NCI-H2171 (cell line): ENCODE data around the gene ADPGK.

Experiments used
- DNase-seq: peaks from one replicate; lab custom pipeline; 2025; lab: John Stamatoyannopoulos, UW

The ADPGK gene

DNA sequence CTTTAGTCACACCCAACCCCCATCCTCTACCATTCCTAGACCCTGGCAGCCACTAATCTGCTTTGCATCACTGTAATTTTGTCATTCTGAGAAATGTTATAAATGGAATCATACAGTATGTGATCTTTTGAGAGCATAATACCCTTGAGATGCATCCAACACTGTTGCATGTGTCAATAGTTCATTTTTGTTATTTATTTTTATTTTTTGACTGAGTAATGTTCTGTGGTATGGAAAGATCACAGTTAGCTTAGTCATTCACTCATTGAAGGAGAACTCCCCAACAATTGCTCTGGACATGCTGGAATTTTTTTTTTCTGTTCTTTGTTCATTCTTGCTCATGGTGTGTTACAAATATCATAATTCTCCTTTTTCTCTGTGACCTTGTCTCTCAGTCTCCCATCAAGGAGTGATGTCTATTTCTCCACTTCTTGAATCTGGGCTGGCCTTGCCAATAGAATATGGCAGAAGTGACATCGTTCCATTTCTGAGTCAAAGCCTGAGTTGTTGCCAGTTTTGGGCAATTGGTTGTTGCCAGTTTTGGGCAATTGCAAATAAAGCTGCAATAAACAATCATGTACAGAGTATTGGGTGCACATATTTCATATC is 6.8 kb upstream of the ADPGK start:
- DNase-seq: no peak

DNA sequence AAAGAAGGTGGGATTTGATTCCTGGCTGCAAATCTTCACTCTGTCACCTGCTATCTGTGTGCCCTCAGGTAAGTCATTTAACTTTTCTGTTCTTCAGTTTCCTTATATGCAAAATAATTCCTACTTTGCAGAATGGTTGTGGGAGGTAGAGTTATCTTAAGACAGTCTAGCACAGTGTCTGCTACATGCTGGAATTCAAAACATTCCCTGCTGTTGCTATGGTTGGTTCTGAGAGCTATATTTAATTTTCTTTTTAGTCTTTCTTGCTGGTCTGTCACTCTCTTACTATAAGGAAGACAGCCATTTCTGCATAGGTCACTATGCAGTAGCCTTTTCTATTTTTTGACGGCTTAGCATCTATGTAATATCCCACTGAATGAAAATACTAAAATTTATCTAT is 4.0 kb upstream of the ADPGK start:
- DNase-seq: no peak

DNA sequence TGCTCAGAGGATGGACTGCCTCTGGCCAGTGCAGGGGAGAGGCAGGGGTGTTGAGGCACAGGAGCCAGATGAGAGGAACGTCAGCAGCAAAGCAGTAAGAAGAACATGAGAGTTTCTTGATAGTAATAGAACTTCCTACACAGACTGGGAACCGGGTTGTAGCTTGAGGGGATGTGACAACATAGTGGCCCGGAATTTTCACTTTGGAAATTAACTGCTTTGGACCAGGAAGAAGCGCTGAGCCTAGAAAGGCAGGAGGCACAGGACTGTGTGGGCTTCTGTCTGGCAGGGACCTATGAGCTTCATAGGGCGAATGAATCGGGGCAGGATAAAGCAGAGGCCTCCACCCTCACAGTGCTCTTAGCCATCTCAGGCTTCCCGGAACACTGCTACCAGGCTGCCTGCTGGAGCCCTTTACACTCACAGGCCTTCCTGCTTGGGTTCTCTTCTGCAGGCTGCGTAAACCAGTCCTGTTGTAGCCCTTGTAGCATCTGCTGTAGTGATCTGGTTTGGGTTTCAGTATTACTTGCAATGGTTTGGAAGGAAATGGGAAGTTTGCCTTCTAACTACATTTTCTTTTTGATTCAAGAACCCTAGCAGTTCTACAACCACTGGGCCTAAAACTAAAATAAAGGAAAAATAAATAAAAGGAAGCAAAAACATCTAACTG is 3.3 kb upstream of the ADPGK start:
- DNase-seq: no peak

DNA sequence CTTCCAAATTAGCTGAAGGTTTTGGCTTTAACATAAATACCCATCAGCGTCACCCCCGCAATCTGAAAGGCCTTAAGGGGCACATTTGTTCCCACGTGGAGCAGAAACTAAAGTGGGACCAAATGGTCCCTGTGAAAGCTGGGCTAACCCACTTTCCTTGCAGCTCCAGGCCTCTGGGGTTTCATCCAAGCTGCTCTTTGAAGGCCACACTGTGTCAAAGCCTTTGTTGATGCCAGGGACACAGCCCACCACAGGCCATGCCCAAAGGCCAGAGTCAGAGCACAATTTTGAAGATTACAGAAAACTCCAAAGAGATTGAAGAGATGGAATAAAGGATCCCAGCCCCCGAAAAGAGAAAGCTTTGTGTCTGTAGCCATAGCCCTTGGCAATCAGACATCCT is 2.7 kb upstream of the ADPGK start:
- no peak for DNase-seq

DNA sequence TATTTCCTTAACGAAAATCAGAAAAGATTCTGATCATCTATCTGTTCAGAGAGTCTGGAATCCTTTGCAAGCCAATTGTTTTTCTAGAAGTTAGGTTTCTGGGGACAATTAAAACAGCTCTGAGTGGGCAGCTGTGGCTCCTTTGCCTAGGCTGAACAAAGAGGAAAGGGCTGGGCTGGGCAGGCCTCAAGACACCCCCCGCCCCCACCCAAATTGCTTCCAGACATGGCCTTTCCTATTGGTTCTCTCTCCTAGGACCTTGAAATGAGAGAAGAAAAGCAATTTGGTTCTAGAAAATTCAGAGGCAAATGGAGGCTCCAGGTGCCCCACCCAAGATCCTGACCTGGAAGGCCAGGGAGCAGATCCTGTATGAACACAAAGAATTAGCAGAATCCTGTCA is 2.3 kb upstream of the ADPGK start:
- no peak for DNase-seq

DNA sequence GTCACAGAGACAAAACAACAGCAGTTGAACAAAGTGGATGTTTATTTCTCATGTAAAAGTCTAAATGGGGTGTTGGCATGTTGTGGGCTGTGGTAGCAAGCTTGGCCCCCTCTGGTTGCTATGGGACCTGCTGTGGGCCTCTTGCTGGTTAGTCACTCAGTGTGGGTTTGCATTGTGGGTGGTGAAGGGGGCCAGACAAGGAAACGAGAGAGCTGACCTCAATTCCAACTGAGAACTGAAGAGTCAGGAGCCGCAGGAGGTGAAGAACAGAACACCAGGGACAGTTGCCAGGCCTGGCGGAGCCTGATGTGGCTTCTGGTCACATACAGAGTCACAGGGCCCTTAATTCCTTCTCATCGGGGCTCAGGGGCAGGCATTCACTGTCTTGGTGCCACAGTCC is 1.9 kb upstream of the ADPGK start:
- DNase-seq: no peak

DNA sequence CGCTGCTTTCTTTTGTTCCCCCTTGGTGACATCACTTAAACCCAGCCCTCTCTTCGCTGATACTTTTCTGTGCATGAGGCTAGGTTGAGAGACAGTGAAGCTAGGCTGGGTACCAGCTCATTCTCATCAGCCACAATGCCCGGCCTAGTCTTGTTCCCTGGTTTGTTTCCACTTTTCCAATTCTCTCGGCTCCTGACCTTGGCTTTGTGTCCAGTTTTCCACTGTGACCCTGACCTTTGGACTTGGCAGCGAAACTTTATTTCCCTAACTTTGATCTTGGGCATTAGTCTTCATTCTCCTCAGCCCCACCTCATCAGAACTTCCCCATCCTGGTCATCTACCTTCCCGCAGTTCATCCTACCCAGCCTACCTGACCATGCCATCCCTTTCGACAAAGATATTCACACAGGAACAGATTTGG is 908 bp upstream of the ADPGK start:
- DNase-seq: no peak

DNA sequence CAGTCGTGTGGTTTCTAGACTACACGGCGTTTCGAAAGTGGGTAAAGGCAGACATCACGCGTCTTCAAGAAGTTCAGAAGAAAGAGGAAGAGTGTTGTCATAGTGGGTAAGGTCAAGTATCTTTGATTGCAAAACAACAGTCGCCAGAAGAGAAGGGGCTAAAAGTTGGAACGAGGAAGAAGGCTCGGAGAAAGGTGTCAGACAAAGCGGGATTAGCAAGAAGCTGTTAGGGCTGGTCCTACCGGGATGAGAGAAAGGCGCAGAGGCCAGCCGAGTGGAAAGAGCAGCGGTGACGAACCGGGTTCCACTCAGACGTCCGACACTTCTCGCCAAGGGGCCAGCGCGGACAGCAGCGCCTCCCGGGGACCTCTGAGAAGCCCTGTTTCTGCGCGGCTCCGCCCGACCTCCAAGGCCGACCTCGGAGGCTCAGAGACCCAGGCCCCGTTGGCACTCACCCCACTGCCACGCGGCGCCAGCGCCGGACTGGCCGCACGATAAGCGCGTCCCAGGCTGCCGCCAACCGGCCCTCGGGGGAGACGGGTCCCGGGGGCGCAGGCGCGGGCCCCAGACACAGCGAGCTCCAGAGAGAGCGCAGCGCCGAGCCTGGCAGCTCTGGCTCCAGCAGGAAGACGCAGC is 436 bp downstream of the ADPGK start:
- DNase-seq: no peak

DNA sequence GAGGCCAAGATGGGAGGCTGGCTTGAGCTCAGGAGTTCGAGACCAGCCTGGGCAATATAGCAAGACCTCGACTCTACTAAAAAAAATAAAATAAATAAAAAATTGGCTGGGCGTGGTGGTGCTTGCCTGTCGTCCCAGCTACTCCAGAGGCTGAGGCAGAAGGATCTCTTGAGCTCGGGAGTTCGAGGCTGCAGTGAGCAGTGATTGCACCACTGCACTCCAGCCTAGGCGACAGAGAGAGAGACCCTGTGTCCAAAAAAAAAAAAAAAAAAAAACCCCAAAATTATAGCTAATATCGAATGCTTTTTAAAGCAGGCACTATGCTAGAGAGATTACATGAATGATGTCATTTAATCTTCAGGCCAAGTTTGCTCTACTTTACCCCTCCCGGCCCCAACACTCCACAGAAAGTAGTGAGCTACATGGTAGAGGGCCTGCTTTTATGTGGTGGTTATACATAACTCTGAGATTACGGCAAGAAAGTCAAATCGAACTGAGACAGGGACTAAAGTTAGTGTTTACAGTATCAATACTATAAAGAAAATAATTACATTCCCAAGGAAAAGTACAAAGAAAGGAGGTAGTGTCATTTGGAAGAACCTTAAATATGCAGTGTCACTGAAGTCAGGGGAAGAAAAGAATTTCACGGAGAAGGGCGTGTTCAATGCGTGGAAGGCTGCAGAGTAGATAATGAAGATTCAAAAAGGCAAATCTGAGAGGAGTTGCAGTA is 1.1 kb downstream of the ADPGK start:
- no peak for DNase-seq

DNA sequence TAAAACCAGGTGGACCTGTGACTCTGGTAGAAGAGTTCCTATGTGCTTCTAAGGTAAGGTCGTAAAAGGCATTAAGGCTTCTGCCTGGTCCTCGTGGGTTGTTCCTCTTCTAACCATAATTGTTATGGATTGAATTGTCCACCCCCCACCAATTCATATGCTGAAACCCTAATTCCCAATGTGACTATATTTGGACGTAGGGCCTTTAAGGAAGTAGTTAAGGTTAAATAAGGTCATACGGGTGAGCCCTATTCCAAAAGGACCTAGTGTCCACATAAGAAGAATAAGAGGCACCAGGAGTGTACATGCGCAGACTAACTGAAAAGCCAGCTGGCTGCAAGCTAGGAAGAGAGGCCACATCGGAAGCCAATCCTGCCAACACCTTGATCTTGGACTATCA is 1.9 kb downstream of the ADPGK start:
- no peak for DNase-seq

DNA sequence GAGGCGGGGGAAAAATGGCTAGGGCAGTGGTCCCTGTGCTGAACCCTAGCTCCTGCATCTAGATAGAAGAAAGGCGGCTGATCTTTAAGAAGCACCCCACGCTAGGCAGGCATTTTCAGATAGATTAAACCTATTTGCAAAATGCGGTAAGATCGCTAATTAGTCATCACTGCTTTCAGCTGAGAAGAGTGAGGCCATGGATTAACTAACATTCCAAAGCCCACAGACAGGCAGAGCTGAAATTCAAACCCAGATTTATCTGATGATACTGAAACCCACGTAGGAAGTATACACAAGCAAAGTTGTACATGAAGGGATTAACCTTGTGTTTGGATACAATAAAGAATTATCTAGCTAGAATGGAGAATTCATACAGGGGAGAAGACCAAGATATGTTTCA is 4.8 kb downstream of the ADPGK start:
- no peak for DNase-seq

DNA sequence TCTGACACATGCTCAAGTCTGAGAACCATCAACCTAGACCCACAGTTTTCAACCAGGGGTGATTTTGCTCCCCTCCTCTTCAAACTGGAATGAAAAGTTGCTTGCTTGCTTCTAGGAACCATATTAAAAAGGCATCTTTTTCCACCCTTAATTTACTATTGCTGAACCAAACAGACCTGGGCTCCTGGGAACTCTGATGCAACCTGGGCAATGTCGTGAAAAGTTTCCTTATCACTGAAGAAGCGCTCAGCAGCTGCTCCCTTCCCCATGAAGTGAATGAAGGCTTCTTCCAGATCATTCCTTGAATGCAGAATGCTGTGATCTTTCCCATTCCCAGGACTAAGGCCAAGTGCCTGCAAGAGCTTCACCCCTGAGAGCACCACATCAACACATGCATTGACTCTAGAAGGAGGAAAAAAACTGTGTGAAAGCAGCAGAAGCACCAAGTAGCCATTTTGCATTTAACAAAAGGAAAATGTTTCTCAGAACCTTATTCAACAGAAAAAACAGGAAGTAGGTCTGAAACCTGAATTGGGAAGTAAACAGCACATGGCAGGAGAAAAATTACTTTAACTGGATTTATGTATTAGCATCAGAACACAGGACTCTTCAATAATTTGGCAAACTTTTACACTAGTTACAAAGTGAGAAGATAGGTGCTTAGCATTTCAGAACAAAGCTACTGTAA is 8.7 kb downstream of the ADPGK start:
- DNase-seq: no peak

DNA sequence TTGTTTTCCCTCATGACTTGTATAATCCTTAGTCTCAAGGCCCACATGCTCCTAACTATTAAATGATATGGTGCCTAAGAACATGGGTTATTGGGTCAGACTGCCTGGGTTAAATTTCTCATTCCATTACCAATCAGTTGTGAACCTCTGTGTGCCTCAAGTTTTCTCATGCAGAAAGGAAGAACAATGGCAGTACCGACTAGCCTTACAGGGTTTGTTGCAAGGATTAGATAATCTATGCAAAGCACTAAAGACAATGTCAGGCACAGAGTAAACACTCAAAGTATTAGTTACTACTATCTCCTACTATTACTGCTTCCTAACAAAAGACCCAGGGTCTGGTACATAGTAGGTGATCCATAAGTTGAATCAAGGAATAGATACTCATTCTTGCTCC is 12.2 kb downstream of the ADPGK start:
- DNase-seq: no peak

DNA sequence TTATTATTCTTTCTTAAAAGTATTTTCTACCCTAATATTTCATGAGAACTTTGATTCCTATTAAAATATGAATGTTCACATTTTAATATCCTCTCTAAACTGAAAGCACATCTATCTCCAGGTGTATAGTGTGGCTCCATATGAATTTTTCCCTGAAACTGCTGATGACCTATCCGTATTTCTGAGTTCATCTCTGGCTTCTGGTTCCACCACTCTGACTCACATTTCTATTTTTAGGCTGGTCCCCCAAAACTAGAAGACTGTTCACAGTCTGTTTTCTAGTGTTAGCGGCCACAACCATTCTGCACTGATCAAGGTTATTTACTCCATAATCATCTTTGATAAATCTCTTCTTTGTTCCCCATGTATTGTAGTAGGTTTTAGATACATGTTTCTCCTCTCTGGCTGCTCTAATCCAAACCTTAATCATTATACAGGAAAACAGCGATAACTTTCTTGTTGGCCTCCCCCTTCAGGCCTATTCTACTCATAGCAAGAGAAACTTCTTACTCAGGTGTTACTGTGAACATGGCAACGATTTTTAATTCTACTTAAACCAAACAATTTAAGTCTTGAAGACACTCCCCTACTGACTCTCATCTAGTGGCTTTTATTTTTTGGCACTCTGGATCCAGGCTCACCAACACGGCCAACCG is 12.8 kb downstream of the ADPGK start:
- no peak for DNase-seq

DNA sequence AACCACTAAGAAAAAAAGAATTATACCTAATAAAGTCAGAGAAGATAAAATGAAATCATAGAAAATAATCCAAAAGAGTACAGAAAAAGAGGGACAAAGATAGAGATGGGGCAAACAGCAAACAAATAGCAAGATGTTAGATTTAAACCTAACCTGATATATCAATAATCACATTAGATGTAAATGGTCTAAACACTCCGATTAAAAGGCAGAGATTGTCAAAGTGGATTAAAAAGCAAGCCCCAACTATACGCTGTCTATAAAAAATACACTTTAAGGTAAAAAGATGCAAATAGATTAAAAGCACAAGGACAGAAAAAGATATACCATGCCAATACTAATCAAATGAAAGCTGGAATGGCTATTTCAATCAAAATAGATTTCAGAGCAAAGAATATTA is 16.8 kb downstream of the ADPGK start:
- no peak for DNase-seq

DNA sequence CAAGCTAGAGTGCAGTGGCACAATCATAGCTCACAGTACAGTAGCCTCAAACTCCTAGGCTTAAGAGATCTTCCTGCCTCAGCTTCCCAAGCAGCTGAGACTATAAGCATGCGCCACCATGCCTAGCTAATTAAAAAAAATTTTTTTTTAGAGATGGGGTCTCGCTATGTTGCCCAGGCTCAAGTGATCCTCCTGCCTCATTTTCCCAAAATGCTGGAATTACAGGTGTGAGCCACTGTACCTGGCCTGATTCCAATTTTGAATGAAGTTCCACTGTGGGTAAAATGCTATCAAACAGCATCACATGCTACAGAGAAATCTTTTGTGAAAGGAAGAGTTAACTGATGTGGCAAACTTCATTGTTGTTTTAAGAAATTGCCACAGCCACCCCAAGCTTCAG is 17.5 kb downstream of the ADPGK start:
- no peak for DNase-seq

DNA sequence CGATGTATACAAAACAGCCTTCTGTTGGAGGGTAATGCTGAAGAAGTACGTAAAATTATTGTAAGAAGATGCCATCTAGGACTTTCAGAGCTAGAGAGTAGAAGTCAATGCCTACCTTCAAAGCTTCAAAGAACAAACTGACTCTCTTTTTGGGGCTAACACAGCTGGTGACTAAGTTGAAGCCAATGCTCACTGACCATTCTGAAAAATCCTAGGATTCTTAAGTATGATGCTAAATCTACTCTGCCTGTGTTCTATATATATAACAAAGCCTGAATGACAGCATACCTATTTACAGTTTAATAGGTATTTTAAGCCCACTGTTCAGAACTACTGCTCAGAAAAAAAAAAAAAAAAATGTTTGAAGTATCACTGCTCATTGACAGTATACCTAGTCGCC is 18.9 kb downstream of the ADPGK start:
- DNase-seq: no peak

DNA sequence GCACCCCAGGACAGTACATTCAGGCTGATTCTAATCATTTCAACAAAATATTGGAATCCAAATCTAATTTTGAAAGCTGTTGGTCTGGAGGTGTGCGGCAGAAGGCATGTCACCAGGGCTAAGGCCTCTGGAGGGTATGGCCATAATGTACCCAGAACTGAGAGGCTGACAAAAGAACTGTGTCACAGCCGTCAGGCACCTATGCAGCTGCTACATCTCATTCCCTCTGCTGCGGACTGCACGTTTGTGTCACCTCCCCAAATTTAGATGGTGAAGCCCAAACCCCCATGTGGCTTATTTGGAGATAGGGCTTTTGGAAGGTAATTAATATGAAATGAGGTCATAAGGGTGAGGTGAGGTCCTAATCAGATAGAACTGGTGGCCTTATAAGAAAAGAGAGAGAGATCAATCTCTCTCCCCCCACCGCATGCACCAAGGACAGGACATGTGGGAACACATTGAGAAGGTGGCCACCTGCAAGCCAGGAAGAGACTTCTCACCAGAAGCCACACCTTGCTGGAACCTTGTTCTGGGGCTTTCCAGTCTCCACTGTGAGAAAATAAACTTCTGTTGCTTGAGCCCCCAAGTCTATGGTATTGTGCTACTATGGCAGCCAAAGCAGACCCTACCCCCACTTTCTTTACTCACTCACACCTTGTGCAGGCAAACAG is 22.8 kb downstream of the ADPGK start:
- DNase-seq: no peak

DNA sequence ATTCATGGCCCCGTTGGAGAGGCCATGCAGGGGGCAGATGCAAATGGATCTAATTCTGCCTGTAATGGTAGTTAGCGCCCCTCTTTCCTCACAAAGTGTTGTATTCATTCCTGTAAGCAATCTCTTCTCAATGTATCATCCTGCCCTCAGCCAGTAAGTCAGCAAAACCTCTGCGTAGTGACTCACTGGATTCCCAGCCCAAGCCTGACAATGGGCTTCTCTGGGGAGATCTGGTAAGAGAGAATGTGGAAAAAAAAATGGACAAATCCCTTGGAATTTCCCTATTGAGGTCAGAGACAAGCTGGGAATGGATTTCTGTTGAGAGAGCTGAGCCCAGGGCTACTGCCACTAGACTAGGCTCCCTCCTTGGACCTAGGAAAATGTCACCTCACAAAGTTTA is 25.4 kb downstream of the ADPGK start:
- no peak for DNase-seq

DNA sequence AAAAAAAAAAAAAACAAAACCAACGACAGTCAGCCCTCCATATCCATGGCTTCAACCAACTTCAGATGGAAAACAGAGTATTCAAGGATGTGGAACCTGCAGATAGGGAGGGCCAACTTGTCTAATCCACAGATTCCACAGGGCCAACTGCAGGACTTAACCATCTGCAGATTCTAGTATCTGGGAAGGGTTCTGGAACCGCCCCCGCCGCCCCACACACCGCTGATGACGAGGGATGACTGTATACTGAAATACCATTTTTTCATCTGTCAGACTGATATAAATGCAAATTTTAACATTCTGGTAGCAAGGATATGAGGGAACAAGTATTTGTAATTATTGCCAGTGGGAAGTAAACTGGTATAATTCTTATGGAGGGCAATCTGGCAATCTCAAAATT is 29.5 kb downstream of the ADPGK start:
- DNase-seq: no peak

DNA sequence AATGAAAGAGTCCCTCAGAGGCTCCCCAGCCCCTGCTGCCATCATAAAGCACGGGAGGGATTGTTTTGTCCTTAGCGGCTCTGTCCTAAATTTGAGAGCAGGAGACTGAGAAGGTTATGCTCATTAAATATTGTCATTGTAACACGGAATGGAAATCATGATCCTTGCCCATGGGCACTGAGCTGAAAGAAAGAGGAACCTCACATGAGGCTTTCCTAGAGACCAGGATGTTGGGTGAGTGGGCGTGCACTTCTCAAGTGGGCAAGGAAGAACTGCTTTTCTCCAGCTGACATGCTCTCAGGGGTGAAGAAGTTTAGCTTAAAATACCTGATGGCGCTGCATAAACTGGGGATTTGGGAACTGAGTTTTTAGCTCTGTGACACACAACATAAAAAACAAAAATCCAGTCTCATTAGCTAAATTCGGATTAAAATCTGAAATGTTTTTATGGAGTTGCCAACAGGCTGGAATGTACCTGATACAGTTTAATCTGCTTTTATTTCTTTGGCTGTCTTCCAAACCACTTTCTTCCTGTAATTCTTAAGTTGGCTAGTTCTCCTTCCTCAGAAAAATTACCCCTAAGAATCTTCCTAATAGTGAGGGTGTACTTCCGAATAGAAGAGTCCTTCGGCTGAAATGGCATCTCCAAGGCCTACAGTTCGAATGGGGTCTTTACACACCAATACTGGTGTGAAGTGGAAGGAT is 31.7 kb downstream of the ADPGK start:
- DNase-seq: no peak
